PC-9 (cell line): ENCODE measurements around the gene BUD23.

Experiments used
- EZH2 ChIP-seq: fragments of 200-600 bp; sonication (generic); IDR thresholded peaks from 2 replicates; pipeline ENCODE4 v1.8.0; 2017; ENCODE audit warnings: antibody characterized with exemption, low read depth
- TF ChIP-seq, protein P1 (sequence below): fragments of 200-600 bp; sonication (generic); conservative IDR thresholded peaks from 2 replicates; pipeline ENCODE4 v1.6.1; 2017; ENCODE audit warnings: mixed run types, antibody characterized with exemption, mild to moderate bottlenecking, moderate library complexity

- TF ChIP-seq, protein P1, sequence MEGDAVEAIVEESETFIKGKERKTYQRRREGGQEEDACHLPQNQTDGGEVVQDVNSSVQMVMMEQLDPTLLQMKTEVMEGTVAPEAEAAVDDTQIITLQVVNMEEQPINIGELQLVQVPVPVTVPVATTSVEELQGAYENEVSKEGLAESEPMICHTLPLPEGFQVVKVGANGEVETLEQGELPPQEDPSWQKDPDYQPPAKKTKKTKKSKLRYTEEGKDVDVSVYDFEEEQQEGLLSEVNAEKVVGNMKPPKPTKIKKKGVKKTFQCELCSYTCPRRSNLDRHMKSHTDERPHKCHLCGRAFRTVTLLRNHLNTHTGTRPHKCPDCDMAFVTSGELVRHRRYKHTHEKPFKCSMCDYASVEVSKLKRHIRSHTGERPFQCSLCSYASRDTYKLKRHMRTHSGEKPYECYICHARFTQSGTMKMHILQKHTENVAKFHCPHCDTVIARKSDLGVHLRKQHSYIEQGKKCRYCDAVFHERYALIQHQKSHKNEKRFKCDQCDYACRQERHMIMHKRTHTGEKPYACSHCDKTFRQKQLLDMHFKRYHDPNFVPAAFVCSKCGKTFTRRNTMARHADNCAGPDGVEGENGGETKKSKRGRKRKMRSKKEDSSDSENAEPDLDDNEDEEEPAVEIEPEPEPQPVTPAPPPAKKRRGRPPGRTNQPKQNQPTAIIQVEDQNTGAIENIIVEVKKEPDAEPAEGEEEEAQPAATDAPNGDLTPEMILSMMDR: no peak
- TF ChIP-seq EZH2: no peak
These were observed 47.1 kb downstream of the BUD23 start for GRCh38 chr7:73730485-73730884.
